MM.1S (cell line): ENCODE data around the gene LIG3.

Experiments
- DNase-seq: peaks from one replicate; pipeline ENCODE4 v3.0.0-alpha.2; 2015
- H2AFZ ChIP-seq: fragments of 300-600 bp; sonication (generic); 2 replicates; pipeline ENCODE4 v1.6.0; 2016; ENCODE audit warnings: antibody characterized with exemption, low read length
- H3F3A ChIP-seq: fragments of 300-600 bp; sonication (generic); 2 replicates; pipeline ENCODE4 v1.6.1; 2016; ENCODE audit warnings: mild to moderate bottlenecking, antibody characterized with exemption, low read length, moderate library complexity, mixed read lengths; ENCODE audit not compliant: insufficient read depth
- H3K27ac ChIP-seq: fragments of 300-600 bp; sonication (generic); 2 replicates; pipeline ENCODE4 v1.5.1; 2016; ENCODE audit warnings: mild to moderate bottlenecking, low read length
- H3K27me3 ChIP-seq: fragments of 300-600 bp; sonication (generic); replicated peaks from 2 replicates; pipeline ENCODE4 v1.6.0; 2016; ENCODE audit warnings: low read length; ENCODE audit not compliant: insufficient read depth
- H3K36me3 ChIP-seq: fragments of 300-600 bp; sonication (generic); replicated peaks from 2 replicates; pipeline ENCODE4 v1.6.1; 2016; ENCODE audit warnings: mild to moderate bottlenecking, low read length, mixed read lengths; ENCODE audit not compliant: insufficient read depth
- H3K4me1 ChIP-seq: fragments of 300-600 bp; sonication (generic); 2 replicates; pipeline ENCODE4 v1.6.1; 2016; ENCODE audit warnings: low read length, mixed read lengths
- H3K4me2 ChIP-seq: fragments of 300-600 bp; sonication (generic); 2 replicates; pipeline ENCODE4 v1.6.0; 2016; ENCODE audit warnings: low read depth, low read length
- H3K4me3 ChIP-seq: fragments of 300-600 bp; sonication (generic); 2 replicates; pipeline ENCODE4 v1.5.1; 2016; ENCODE audit warnings: low read length, mixed read lengths
- H3K79me2 ChIP-seq: fragments of 300-600 bp; sonication (generic); 2 replicates; pipeline ENCODE4 v1.6.1; 2016; ENCODE audit warnings: mixed run types, low read length, mixed read lengths
- H3K9ac ChIP-seq: fragments of 300-600 bp; sonication (generic); 2 replicates; pipeline ENCODE4 v1.6.1; 2016; ENCODE audit warnings: low read length, mixed read lengths
- H3K9me2 ChIP-seq: fragments of 300-600 bp; sonication (generic); replicated peaks from 2 replicates; pipeline ENCODE4 v1.6.1; 2016; ENCODE audit warnings: mild to moderate bottlenecking, low read length, mixed read lengths; ENCODE audit not compliant: insufficient read depth
- H3K9me3 ChIP-seq: fragments of 300-600 bp; sonication (generic); replicated peaks from 2 replicates; pipeline ENCODE4 v1.6.1; 2016; ENCODE audit warnings: mild to moderate bottlenecking, low read length, mixed read lengths; ENCODE audit not compliant: insufficient read depth
- H4K20me1 ChIP-seq: fragments of 300-600 bp; sonication (generic); 2 replicates; pipeline ENCODE4 v1.6.1; 2016; ENCODE audit warnings: mild to moderate bottlenecking, low read length, moderate library complexity, mixed read lengths; ENCODE audit not compliant: insufficient read depth
- EZH2 ChIP-seq: fragments of 300-600 bp; sonication (generic); optimal IDR thresholded peaks from 2 replicates; pipeline ENCODE3; 2017; ENCODE audit warnings: low read depth, mild to moderate bottlenecking, antibody characterized with exemption, low read length, mixed read lengths
- EZH2phosphoT487 ChIP-seq: fragments of 300-600 bp; sonication (generic); IDR thresholded peaks from 2 replicates; pipeline ENCODE4 v1.6.1; 2018; ENCODE audit warnings: antibody characterized with exemption, low read length
- TF ChIP-seq, protein P1 (sequence below): fragments of 300-600 bp; sonication (generic); IDR thresholded peaks from 2 replicates; pipeline ENCODE4 v1.5.1; 2016; ENCODE audit warnings: antibody characterized with exemption, low read length, mixed read lengths

The LIG3 gene

DNA sequence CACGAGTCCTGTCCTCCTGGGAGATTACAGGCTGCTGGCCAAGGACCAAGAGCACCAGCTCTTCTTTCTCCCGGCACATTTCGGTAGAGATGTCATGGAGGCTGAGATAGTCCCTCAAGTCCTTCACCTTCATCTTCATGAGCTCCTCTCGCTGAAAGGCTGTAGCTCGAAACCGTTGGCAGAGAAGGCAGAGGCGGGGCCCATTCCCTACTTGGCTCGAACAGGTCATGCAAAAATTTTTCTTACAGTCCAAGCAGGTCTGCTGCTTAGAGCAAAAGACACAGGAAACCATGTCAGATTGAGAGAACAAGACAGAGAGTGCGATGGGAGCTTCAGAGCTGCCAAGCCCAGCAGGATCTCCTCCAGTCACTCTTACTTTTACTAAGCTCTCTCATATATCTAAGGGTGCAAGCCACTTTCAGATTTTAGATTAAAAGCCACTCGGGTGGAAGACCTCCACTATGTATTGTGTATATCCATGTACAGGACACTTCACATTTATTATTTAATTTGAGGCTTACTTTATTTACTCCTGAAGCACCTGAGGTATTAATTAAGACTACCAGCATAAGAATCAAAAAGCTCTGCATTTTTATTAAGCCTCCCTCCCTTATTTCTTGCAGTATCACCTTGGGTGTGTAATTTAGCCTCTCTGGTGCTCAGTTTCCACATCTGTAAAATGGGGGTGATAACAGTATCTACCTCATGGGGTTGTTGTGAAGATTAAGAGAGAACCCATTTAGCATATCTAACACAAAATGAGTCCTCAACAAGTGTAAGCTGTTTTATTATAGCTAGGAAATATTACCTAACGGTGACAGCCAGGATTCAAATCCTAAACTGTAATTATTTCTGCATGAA, 41.4 kb downstream of the LIG3 start:
- no peaks in the 10 kb centered on the region for H3K9me3 ChIP-seq
- H3K4me1 ChIP-seq: peaks cover 18% of the 10 kb centered on the region
- no peaks in the 10 kb centered on the region for H3K9me2 ChIP-seq
- H3K4me2 ChIP-seq: no peak overlapping the region
- TF ChIP-seq EZH2 (no peak), EZH2phosphoT487 (no peak)
- TF ChIP-seq, protein P1, sequence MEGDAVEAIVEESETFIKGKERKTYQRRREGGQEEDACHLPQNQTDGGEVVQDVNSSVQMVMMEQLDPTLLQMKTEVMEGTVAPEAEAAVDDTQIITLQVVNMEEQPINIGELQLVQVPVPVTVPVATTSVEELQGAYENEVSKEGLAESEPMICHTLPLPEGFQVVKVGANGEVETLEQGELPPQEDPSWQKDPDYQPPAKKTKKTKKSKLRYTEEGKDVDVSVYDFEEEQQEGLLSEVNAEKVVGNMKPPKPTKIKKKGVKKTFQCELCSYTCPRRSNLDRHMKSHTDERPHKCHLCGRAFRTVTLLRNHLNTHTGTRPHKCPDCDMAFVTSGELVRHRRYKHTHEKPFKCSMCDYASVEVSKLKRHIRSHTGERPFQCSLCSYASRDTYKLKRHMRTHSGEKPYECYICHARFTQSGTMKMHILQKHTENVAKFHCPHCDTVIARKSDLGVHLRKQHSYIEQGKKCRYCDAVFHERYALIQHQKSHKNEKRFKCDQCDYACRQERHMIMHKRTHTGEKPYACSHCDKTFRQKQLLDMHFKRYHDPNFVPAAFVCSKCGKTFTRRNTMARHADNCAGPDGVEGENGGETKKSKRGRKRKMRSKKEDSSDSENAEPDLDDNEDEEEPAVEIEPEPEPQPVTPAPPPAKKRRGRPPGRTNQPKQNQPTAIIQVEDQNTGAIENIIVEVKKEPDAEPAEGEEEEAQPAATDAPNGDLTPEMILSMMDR: no peak
- H3K27ac ChIP-seq: no peak overlapping the region
- peaks cover 6% of the 10 kb centered on the region for H3K79me2 ChIP-seq
- no peaks in the 10 kb centered on the region for H3K36me3 ChIP-seq
- H3K4me3 ChIP-seq: no peak overlapping the region
- DNase-seq: no peak
- H3K9ac ChIP-seq: no peak overlapping the region
- no peak overlapping the region for H2AFZ ChIP-seq
- H4K20me1 ChIP-seq: no peaks in the 10 kb centered on the region
- no peaks in the 10 kb centered on the region for H3K27me3 ChIP-seq
- H3F3A ChIP-seq: peaks cover 4% of the 10 kb centered on the region; the same call in 1 of the 2 replicates

DNA sequence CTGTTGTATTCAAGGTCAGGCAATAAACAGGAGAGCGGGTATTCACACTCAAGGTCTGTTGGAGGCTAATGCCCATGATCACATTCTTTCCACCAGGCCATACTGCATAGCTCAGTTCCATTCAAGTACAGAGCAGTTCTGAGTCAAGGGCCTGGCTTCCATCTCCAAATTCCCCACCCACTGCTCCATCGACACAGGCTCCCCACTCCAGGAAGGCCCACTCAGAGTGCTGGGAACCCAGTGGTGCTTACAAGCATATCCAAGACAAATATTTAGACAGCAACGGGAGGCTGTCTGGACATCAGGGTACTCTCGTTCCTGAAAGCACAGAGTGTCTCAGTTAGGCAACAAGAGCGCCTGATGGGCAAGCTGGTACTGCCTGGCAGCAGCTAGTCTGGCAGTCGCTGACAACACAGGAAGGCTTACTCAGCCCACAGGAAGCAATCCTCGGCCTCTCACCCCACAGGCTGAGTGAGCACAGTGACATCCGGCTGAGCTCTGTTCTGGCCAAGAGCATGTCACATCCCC, 42.3 kb downstream of the LIG3 start:
- Histone ChIP-seq H3K9ac (peak overlapping the region; percentile 24; the same call in 1 of the 2 replicates), H3K79me2 (peaks cover 6% of the 10 kb centered on the region), H3K4me3 (0 out of 2 replicates have a peak overlapping the region, but pooled peaks have one; percentile 6), H3K4me2 (peak overlapping the region; percentile 53), H2AFZ (peak overlapping the region; percentile 41), H3K9me3 (no peaks in the 10 kb centered on the region), H3K9me2 (no peaks in the 10 kb centered on the region), H4K20me1 (no peaks in the 10 kb centered on the region), H3K27me3 (no peaks in the 10 kb centered on the region), H3K27ac (peak overlapping the region; percentile 62), H3K36me3 (no peaks in the 10 kb centered on the region), H3K4me1 (peaks cover 18% of the 10 kb centered on the region), H3F3A (peaks cover 4% of the 10 kb centered on the region; the same call in 1 of the 2 replicates)
- peak; percentile 89 for DNase-seq
- no peak for TF ChIP-seq EZH2
- TF ChIP-seq, protein P1: no peak
- no peak for TF ChIP-seq EZH2phosphoT487

DNA sequence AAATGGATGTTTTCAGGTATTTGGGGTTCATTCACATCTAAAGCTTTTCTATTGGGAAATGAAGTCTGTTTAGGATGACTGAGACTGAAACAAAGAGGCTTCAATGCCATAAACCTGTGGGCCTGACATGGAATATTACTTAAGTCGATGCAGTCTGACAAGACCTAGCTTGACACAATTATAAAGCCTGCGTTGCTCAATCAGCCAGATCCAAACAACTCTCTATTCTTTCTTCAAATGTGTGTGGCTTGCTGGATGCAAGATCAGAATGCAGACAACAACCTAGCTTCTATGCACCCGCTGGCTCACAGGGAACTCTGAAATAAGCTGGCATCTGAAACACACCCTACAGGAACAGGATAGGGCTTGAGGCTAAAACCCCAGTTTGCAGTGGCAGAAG, 43.2 kb downstream of the LIG3 start:
- peaks cover 6% of the 10 kb centered on the region for H3K79me2 ChIP-seq
- no peaks in the 10 kb centered on the region for H4K20me1 ChIP-seq
- H3K4me2 ChIP-seq: 0 out of 2 replicates have a peak overlapping the region, but pooled peaks have one; percentile 53
- H2AFZ ChIP-seq: no peak overlapping the region
- no peak for DNase-seq
- H3K4me3 ChIP-seq: no peak overlapping the region
- peaks cover 4% of the 10 kb centered on the region; the same call in 1 of the 2 replicates for H3F3A ChIP-seq
- no peaks in the 10 kb centered on the region for H3K9me2 ChIP-seq
- H3K27me3 ChIP-seq: no peaks in the 10 kb centered on the region
- H3K9ac ChIP-seq: no peak overlapping the region
- TF ChIP-seq EZH2phosphoT487 (no peak), EZH2 (no peak)
- TF ChIP-seq, protein P1: no peak
- no peaks in the 10 kb centered on the region for H3K9me3 ChIP-seq
- H3K4me1 ChIP-seq: peaks cover 18% of the 10 kb centered on the region
- H3K36me3 ChIP-seq: no peaks in the 10 kb centered on the region
- peak overlapping the region; percentile 62; the same call in 1 of the 2 replicates for H3K27ac ChIP-seq
